Measurements from ENCODE around the gene PAPPA2.

Gene PAPPA2

DNA sequence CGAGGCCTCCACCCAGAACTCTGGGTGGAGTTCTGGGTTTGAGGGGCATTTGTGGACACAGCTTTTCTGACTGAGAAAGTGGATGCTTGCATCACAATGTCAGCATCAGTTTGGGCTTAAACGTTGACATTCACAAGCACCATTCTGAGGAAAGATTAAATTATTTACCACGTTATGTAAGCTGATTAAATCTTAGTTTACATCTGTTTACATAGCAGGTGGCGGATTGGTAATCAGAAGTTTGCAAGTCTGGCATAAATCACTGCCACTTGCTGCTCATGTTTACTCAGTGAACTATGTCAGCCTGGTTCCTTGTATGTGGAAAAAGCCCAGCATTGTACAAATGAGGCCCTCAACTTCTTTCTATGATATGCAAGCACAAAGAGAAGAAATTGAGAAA, 310.1 kb downstream of the PAPPA2 start:
- DNase-seq: no peak

DNA sequence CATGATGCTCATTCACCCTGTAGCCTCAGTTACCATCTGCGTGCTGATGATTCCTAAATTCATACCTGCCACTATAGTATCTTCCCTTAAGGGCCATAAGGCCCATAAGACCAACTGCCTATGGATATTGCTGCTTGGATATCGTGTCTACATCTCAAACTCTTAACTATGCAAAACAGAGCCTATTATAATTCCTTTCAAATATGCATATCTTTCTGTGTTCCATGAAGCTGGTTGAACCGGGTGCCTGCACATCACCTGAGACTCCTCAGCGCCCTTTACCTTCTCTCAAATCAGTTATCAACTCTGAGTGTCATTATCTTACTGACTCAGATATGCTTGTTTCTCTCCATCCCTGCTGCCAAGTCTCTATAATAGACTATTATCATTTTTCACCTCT, 311.2 kb downstream of the PAPPA2 start:
- no peak for DNase-seq

GRCh38 chr1:176775378-176775777, 312.4 kb downstream of the PAPPA2 start:
- no peak for DNase-seq

DNA sequence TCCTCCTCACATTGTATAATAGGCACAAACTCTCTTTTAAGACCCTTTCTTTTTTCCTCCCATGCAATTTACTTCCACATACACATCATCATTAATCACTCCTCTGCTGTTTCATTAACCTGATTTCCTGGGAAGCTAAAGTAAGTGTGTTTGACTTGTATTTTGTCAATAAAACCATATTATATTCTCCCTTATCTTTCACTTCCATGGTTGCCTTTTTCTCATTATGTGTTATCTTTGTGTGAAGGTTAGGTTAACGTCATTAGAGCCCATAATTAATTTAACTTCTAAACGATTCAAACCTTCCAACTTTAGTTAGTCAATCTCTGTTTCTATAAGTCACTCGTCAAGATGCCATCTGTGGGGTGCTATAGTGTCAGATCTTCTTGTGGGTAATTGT, 313.0 kb downstream of the PAPPA2 start:
- DNase-seq: no peak

DNA sequence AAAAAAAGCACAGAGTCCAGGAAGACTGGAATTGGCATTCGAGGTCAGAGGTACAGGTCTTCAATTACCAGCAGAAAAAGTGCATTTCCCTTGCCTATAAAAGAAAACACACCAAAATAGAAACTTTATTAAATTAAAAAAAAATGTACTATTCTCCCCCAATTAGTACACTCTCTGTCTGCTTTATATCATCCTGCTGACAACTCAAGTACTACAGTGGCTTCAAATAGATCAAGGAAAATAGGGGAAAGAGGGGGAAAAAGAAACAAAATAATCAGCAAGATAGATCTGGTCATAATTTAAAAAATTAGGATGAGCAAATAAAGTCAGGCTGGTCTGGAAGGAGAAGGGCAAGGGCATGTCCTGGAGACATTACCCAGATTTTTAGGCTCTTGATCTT, 315.1 kb downstream of the PAPPA2 start:
- DNase-seq: no peak

DNA sequence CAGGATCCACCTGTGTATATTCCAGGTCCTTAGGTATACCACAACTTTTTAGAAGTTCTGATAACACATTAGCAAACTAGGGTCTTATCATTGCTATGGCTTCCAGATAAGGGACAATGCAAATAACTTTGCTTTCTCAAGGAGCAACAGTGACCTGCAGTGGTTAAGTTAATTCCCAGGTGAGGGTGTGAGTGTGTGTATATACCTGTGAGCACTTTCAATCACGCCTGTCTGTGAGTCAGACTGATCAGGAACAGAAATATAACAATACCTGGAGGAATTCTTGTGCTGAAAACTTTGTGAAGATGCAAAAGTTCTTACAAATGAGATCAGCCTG, 317.0 kb downstream of the PAPPA2 start:
- DNase-seq: no peak

- DNase-seq: no peak
Measured at GRCh38 chr1:176783309-176783708, 320.3 kb downstream of the PAPPA2 start.

- no peak for DNase-seq
Measured at GRCh38 chr1:176785056-176785455, 322.1 kb downstream of the PAPPA2 start.

DNA sequence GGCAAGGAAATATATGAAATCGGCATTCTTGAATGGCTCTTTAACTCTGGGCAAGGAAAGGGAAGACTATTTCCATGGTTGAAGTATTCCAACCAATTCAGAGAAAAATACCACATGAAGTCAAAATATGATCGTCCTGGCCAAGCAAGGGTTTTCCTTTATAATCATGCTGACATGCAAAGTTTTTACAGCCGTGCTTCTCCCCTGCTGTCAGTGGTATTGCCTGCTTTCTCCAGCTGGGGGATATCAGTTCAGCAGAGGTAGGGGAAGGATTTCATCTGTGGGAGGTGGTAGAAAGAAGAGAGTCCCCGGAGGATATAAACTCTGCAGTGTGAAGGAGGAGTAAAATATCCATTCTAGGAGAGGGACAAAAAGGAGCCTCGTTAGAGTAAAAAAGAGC, 322.8 kb downstream of the PAPPA2 start:
- DNase-seq: no peak

DNA sequence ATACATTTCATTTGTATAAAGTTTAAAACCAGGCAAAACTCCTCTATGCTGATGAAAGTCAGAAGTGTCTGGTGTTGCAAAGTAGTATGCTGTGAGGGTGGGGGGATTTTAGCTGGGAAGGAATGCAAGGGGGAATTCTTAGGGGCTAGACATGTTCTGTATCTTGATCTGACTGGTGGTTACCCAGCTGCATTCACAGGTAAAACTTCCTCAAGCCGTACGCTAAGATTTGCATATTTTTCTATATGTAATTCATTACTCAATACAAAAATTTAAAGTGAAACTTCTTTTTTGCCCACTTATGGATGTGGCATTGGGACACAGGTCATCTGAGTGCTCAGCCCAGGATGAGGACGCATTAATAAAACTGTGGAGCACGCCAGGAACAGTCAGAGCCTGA, 323.3 kb downstream of the PAPPA2 start:
- no peak for DNase-seq

DNA sequence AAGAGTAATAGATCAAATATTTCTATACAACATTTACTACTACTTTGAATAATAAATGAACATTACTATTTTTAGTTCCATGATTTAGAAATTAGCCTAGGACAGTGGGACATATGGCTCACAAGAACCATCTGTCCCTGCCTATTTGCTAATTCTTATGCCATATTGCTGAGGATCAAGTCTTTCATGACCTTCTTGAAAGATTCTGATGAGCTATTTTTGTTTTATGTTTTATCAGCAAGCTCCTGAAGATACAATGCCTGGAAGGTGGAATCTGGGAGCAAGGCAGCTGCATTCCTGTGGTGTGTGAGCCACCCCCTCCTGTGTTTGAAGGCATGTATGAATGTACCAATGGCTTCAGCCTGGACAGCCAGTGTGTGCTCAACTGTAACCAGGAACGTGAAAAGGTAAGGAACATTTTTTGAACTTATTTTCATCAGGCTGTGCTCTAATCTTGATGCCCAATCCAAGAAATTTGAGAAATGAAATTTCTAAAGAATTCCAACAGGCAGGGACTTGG, 326.7 kb downstream of the PAPPA2 start:
- DNase-seq: no peak

DNA sequence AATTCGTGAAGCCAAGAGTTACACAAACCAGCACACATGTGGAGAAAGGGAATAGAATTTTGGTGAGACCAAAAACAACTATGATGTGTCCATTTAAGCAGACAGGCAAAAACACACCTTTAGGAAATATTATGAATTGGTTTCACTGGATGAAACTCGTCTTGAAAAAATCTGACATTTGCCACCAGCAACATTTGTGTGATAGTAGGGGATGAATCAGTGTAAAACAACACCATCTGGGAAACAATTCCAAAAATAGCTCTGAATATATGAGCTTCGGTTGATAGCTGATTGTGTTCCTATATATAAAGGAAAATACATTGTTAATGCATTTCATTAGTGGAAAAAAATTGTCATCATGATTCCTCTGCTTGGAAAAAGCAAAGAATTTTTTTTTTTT, 327.8 kb downstream of the PAPPA2 start:
- no peak for DNase-seq

- DNase-seq: no peak
Measured at GRCh38 chr1:176791906-176792305, 328.9 kb downstream of the PAPPA2 start.

GRCh38 chr1:176794897-176795508, 332.0 kb downstream of the PAPPA2 start:
- no peak for DNase-seq

GRCh38 chr1:176795929-176796328, 333.0 kb downstream of the PAPPA2 start:
- DNase-seq: no peak

DNA sequence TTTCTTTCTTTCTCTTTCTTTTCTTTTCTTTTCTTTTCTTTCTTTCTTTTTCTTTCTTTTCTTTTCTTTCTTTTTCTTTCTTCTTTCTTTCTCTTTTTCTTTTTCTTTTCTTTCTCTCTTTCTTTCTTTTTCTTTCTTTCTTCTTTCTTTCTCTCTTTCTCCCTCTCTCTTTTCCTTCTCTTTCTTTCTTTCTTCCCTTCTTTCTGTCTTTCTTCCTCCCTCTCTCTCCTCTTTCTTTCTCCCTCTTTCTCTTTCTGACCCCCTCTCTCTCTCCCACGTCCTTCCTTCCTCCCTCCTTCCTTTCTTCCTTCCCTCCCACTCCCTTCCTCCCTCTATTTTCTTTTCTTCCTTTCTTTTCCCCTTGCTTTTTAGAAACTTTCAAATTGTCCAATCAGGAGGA, 333.6 kb downstream of the PAPPA2 start:
- no peak for DNase-seq

DNA sequence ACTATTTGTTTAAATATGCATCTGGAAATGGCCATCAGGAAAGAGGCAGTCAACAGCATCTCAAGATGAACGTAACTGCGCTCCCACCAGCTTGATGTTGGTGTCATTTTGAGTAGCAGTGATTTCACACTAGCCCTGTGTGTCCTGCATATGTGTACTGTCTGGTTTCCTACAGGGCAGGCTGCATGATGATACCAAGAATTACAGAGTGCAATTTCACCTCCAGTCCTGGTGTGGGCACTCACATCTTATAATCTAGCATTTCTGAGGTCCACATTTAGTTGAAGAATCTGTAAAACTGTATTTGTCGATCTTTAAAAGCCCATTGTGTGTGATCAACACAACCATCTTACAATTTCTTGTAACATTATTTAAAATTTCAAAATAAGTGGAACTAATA, 336.4 kb downstream of the PAPPA2 start:
- no peak for DNase-seq

- no peak for DNase-seq
Measured at GRCh38 chr1:176800978-176801513, 338.1 kb downstream of the PAPPA2 start.

DNA sequence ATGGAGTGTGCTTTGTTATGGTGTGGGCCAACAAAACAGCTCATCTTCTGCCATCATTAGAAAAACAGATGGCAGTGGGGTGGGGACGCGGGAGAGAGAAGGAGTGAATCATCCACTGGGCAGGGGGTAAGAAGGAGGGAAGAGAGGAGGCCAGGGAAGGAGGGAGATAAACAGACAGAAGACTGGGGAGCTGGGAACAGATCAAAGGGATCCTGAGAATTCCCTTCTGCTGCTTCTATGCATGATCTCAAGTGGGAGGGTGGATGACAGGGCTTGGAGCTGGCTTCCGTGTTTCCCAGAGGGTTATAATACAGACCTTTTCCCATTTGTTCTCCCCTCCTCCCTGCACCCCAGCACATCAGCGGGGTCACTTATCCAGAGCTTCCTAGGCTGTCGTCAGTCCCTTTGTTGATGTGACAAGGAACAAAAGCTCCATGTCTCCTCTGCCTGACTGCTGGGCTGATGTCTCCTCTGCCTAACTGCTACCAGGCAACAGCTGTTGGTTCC, 338.6 kb downstream of the PAPPA2 start:
- DNase-seq: no peak

- no peak for DNase-seq
Measured at GRCh38 chr1:176802316-176802715, 339.3 kb downstream of the PAPPA2 start.

DNA sequence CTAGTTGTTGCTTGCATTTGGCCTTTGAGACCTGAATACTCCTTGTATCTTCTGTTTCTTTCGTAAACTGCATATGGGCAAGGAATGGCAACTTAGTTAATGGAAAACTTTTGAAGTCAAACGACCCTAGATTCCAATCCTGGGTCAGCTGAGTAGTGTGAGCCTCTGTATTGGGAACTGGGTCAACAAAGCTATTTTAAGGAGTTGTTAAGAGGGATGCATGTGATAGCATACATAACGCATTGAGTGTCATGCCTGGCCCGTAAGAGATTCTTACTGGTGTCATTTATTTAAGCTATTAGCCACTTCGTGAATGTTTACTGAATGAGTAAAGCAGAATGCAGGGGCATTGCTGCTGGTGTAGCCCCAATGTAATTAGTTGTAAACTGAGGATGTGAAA, 340.1 kb downstream of the PAPPA2 start:
- no peak for DNase-seq

GRCh38 chr1:176803596-176803995, 340.6 kb downstream of the PAPPA2 start:
- no peak for DNase-seq

GRCh38 chr1:176809292-176809691, 346.3 kb downstream of the PAPPA2 start:
- DNase-seq: no peak

- no peak for DNase-seq
Measured at GRCh38 chr1:176811511-176812288, 348.7 kb downstream of the PAPPA2 start.

Data from NCI-H748 treated with DMSO at 0.1 percent for 48 hours (cell line).